Adipose tissue (tissue), 3 donors: ENCODE measurements around the gene RREB1. TPM values are rescaled to one million over a fixed set of nuclear protein-coding genes. Genes with fewer than 3 reads are reported as not detected.

Source experiments
- H3K27ac ChIP-seq: one replicate; pipeline ENCODE4 v1.5.1; 2013; ENCODE audit warnings: low read depth, low read length
- WGBS, 3 donors: extraction: QIAGEN DNeasy Blood & Tissue Kit; methylation state at CpG; one replicate each; pipeline ENCODE4 v1.1.7; 2013; 5-methylcytosine and 5-hydroxymethylcytosine counted together
- polyA plus RNA-seq, 3 donors: library from polyadenylated mRNA; stranded (reverse); fragments of 200-250 nt; gene quantifications; one replicate each; pipeline ENCODE4 v1.2.3, GENCODE V29; 2013
- donor health status: healthy with polysubstance abuse.
- donor health status: Bipolar disorder and iron deficiency.
- donor health status: healthy.

Gene RREB1
- polyA plus RNA-seq, 3 donors, result 6.2 to 14.5 (median 9.6) TPM

- WGBS, 3 donors, result 27 to 78% (median 68%) methylated on average over 1 of the region's 1 CpG
These were observed 31.2 kb downstream of the RREB1 start for GRCh38 chr6:7138921-7139358.

DNA sequence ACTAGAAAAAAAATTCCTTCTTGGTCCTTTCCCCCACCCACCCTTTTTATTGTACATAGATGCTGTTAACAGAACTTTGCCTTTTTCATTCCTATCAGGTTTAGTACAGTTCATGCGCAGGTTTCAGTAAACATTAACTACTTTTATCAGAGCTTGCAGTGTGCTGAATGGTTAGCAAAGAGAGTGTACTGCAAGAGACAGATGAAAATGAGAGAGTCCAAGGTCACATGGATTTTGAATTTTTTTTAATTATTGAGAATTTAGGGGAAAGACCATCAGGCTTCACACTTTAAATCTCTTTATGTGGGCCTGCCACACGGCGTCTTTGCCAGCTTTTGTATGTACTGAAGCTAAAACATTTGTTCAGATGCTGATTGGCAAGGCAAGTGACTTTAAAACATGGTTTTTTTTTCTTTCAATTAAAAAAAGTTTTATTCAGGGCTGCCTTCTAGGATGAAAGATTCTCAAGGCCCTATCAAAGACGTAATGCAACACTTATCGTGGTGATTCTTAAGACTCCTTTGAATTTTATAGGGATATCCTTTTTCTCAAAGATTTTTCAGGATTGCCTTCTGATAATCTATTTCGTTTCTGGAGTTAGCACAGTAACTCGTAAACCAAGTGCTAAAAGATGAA lies 32.2 kb downstream of the RREB1 start:
- H3K27ac ChIP-seq, result no peak overlapping the region

More at GRCh38 chr6:7138921-7139358, 31.2 kb downstream of the RREB1 start:
- H3K27ac ChIP-seq, result no peak overlapping the region

DNA sequence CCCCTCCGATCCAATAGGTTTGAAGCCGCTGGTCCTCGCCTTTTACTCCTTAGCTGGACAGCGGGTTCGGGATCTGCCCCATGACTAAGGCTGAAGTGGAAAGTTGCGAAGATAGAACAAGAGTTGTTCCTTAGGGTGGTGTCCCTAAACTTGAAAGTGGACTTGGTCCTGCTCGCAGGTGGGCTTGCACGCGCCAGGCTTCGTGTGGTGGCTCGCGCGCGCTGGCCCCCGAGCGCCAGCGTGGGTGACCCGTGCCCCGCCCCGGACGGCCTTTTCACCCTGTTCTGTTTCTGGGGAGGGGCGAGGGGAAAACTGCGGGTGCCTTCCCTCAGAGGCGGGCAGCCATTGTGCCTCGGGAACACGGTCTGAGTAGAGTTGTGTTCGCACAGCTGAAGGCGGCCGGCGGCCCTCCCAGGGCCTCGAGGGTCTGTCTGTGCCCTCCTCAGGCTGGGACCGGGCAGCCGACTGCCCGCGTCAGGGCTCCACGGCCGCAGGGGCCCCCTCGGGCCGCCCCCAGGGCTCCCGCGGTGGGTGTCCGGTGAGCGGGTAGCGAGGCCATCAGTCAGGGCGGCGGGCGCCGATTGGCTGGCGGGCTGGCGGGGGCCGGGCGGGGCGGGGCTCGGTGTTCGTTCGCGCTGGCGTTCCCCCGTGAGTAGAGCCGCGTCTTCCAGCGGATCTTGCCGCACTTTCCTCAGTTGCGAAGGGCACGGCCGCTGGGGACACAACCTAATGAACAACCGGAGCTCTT lies 33.0 kb downstream of the RREB1 start:
- WGBS, 3 donors, result 2 to 4% (median 3%) methylated on average over 44 to 67 of the region's 67 CpGs
- H3K27ac ChIP-seq, result peak overlapping the region; percentile 87

More for the DNA sequence above, 32.2 kb downstream of the RREB1 start:
- WGBS, 3 donors, result 27 to 81% (median 76%) methylated on average over 7 of the region's 7 CpGs

DNA sequence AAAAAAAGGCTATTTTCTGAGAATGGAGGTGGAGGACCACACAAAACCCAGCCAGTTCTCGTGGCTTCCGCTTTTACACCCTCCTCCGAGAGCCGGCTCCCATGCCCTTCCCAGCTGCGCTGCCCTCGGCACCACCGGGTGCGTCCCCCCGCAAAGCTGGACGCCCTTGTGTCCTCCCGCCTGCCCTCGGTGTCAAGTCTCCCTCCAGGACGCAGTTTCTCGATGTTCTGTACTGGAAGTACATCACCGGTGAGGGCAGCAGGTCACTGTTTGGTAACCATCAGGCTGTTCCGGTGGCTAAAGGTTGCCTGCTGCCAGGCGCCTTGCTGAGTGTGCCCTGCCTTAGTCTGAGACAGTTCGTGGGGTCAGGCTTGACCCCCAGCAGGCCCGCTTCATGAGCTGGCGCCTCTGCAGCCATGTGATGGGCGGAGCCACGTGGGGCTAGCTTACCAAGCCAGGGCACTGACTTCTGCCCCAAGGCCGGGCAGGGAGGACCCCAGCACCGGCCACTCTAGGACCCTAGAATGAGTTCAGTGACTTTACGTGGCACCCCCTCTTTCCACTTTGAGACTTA lies 34.6 kb downstream of the RREB1 start:
- no peak overlapping the region for H3K27ac ChIP-seq
- WGBS, 3 donors, result 91 to 94% (median 93%) methylated on average over 25 of the region's 25 CpGs

DNA sequence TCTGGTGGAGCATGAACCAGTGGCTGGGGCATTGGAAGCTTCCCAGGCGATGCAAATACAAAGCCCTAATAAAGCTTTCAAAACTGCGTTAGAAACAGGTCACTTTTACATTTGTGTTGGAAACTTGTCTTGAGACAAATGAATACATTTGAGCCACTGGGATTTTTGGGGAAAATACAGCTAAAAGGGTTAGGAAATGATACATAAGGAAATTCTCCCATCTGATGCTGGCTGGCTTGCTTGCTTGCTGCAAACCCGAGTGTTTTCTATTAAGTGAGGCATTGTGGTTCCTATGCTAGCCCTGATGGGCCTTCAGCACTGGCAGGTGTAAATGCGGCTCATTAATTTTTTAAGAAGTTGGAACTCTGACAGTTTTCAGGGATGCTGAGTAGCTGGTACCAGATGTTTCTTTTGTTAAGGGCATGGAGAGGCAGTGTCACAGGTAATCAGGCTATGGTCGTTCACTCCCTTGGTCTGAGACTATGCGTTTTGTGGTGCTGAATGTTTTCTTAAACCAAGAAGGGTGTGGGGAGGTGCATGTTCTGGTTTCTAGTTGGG lies 35.2 kb downstream of the RREB1 start:
- no peak overlapping the region for H3K27ac ChIP-seq
- WGBS, 3 donors, result 58 to 82% (median 73%) methylated on average over 6 of the region's 6 CpGs

DNA sequence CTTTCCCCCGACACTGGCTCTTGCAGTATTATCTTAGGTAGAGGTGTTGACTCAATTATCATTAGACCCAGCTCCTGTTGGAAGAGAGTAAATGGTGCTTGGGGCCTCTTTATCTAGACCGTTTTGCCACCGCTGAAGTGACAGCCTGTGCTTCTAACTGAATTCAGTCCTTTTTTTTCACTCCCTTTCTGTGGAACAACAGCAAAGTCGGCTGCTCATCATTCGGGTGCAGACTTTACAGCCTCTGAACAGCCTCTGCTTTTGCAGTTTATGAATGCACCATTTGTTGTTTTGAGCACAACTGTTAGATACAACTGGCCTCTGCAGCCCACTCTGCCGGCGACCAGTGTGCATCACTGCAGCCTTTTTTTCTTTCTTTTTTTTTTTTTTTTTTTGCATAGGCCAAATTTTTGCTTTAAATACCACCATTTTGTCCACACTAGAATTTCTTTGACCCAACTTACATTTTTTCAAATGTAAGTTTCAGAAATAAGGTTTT lies 35.8 kb downstream of the RREB1 start:
- WGBS, 3 donors, result 25 to 65% (median 65%) methylated on average over 7 of the region's 7 CpGs
- no peak overlapping the region for H3K27ac ChIP-seq

- no peak overlapping the region for H3K27ac ChIP-seq
- 29 to 54% (median 51%) methylated on average over 7 of the region's 7 CpGs for WGBS, 3 donors
These were observed 37.3 kb downstream of the RREB1 start for GRCh38 chr6:7144872-7145584.

- no peak overlapping the region for H3K27ac ChIP-seq
- WGBS, 3 donors, result 39 to 78% (median 62%) methylated on average over 3 of the region's 3 CpGs
These were observed 37.8 kb downstream of the RREB1 start for GRCh38 chr6:7145585-7145884.

DNA sequence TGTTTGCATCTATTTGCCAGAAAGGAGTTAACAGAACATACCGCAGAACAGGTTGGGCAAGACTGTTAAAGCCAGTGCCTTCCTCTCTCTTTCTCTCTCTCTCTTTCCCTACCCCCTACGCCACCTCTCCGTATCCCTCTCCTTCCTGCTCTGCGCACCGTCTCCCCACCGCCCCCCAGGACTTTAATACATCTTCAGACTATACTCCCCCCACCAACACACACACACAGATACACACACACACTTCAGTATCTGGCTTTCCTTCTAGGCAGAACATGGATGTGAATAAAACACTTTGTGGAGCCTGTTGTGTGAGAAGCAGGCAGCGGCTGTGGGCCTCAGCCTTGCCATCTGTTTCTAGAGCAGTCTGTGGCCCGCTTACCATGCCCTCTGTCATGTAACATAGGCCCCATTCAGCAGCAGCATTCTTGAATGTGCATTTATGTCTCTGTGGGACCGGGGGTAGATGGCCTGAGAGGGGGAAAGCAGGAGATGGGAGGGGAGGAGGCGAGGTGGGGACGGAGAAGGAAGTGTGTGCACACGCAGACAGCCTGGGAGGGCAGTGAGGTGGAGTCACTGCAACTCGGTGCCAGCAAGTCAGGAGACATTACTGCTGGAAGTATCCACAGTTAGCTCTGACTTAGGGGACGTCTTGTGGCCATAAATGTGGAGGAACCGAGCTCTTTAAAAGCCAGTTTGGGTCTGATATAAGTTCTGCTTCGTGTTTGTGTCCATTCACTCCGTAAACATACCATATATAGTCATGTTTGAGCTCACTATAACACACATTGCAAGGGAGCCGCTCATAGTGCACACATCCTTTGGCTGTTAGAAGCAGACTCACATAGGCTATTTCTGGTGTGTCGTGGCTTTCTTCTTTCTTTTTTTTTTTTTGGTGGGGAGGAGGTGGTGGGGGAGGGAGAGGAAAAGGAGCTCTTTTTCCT lies 38.4 kb downstream of the RREB1 start:
- 17 to 38% (median 29%) methylated on average over 19 of the region's 19 CpGs for WGBS, 3 donors
- no peak overlapping the region for H3K27ac ChIP-seq

DNA sequence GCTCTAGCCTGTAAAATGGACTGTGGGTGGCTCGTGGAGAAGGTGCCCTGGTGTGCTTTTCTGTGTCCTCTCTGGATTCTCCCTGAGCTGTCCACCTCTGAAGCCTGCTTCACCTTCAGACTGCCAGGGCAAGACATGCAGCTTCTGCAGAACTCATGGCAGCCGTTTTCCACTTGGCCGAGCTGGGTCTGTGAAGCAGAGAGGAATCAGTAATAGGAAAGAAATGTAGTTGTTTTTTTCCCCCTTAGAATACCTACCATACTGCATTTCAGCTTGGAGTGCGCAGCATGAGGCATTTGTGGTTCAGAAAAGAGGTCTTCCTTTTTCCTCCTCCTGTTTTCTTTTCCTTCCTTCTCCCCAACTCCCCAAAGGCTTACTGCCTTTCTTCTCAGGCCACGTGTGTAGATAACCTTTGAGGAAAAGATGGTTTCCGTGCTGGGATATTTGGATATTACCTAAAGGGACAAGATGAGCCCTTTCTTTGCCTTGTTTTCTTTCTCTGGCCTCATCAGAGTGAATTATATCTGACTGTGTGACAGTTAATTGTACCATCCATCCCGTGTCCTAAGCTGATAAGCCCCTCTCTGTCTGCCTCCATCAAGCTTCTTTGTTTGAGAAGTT lies 39.4 kb downstream of the RREB1 start:
- no peak overlapping the region for H3K27ac ChIP-seq
- WGBS, 3 donors, result 41 to 43% (median 41%) methylated on average over 7 of the region's 7 CpGs

DNA sequence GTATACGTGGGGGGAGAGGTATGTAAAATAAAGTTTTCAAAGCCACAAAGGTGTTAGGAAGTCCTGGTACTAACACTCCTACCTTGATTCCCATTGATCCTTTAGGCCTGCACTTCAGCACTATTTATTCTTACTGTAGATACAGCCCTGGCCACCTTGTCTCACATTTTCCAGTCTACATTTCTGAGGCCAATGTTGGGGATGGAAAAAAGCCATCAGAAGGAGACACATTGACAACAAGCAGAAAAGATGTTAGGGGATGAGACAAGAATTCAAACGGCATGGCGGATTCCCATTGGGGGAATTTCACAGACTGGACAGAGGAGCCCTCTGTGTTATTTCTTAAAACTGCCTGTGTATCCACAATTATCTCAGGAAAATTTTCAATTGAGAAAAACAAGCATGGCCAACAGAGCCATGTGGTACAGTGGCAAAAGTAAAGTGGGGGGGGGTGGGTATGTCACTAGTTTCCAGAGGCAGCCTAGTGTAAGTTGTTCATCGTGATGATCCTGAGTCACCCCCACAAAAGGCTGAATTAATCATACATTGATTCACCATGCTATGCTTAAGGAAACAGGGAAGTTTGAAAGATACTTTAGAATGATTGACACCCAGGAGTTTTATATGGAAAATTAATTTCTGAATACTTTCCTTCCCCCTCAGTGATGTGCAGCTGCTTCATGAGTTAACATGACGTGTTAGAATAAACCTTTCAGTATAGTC lies 40.5 kb downstream of the RREB1 start:
- no peak overlapping the region for H3K27ac ChIP-seq
- 77 to 82% (median 81%) methylated on average over 5 of the region's 5 CpGs for WGBS, 3 donors

GRCh38 chr6:7150381-7151064 lies 42.8 kb downstream of the RREB1 start:
- no peak overlapping the region for H3K27ac ChIP-seq
- WGBS, 3 donors, result 79 to 87% (median 83%) methylated on average over 14 of the region's 14 CpGs

DNA sequence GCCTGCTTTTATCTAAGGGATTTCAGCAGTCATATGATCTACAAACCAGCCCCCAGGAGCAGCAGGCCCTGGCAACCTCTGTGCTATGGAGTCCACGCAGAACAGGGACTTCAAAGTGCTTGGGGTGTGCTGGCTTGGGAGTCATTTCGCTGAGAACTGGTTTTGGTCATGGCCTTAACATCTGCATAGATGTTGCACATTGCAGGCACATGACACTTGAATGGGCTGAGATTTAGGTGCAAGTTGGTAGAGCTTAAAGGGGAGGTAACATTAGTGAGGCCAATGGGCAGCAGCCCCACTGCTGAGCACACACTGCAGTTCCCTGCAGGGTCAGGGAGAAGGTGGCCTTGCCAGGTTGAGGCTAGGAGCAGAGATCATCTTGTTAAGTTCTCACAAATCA lies 43.6 kb downstream of the RREB1 start:
- 68 to 81% (median 72%) methylated on average over 2 of the region's 2 CpGs for WGBS, 3 donors
- no peak overlapping the region for H3K27ac ChIP-seq

DNA sequence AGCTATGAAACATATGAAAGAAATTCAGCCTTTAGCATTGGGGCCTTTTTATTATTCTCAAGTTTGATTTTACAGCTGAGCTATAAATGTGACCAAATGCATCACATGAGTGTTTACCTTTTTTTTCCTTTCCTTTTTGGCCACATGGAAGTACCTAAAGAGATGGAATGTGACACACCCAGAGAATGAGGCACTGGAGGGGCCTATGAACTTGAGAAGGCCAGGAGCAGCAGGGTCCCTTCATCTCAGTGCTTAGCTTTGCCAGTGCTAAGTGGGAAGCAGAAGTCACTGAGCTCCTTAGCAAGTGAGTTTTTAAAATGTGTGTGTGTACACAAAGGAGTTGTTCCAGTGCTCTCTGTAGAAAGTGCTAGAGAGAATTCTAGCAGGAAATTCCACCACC lies 44.7 kb downstream of the RREB1 start:
- H3K27ac ChIP-seq, result no peak overlapping the region

GRCh38 chr6:7153789-7154188 lies 46.0 kb downstream of the RREB1 start:
- no peak overlapping the region for H3K27ac ChIP-seq
- WGBS, 3 donors, result 63 to 68% (median 68%) methylated on average over 2 of the region's 2 CpGs
